Measurements from ENCODE around the gene RTF1. TPM values are rescaled to one million over a fixed set of nuclear protein-coding genes. Genes with fewer than 3 reads are reported as not detected.

Gene RTF1
- total RNA-seq, 4 donors from 2014 or later = 23.4 to 73.0 (median 37.2) TPM

DNA sequence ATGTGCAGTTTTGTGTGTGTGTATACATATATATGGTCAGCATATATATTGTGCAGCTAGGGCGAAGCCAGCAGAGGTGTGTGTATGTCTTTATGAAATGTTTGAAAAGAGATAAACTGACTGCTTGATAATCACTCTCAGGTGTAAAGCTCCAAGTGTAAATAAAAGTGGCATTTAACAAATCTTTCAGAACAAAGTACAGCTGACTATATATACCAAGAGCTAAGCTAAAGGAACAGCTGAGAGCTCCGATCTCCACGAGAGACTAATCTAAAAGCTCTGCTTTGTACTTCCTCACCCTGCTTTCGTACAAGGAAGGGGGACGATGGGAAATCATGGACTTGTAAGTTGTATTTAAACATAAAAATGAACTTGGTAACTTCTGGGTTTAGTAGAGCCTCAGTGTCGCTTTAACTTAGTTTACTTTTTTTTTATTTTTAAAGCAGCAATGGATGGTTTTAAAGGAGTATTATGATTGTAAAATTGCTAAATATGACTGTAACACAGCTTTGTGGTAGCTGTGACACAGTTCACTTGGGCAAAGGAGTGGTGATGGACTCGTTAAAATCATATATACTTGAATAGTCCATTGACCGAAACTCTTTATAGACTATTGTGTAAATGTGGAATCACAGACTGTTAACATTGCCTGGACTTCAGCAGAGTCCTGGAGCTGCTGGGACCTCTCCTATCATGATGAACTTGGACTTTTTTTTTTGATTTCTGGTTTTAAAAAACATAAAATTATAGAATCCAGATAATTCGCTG lies 65.4 kb downstream of the RTF1 start:
- TF ChIP-seq, protein P1, sequence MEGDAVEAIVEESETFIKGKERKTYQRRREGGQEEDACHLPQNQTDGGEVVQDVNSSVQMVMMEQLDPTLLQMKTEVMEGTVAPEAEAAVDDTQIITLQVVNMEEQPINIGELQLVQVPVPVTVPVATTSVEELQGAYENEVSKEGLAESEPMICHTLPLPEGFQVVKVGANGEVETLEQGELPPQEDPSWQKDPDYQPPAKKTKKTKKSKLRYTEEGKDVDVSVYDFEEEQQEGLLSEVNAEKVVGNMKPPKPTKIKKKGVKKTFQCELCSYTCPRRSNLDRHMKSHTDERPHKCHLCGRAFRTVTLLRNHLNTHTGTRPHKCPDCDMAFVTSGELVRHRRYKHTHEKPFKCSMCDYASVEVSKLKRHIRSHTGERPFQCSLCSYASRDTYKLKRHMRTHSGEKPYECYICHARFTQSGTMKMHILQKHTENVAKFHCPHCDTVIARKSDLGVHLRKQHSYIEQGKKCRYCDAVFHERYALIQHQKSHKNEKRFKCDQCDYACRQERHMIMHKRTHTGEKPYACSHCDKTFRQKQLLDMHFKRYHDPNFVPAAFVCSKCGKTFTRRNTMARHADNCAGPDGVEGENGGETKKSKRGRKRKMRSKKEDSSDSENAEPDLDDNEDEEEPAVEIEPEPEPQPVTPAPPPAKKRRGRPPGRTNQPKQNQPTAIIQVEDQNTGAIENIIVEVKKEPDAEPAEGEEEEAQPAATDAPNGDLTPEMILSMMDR (IDR thresholded peaks at IDR 0.05) = no peak
- TF ChIP-seq POLR2A (IDR thresholded peaks at IDR 0.05) = no peak
- no peak overlapping the region for H3K4me3 ChIP-seq (ENCODE audit: low read depth, poor library complexity, severe bottlenecking)
- WGBS, 2 donors = 95% methylated on average over 9 of the region's 9 CpGs
- intact Hi-C loops (cut with DNase I; ENCODE audit: low total_unique reads) = no loop called here
- no peak for DNase-seq (ENCODE audit: low spot score in 2 of 2)

DNA sequence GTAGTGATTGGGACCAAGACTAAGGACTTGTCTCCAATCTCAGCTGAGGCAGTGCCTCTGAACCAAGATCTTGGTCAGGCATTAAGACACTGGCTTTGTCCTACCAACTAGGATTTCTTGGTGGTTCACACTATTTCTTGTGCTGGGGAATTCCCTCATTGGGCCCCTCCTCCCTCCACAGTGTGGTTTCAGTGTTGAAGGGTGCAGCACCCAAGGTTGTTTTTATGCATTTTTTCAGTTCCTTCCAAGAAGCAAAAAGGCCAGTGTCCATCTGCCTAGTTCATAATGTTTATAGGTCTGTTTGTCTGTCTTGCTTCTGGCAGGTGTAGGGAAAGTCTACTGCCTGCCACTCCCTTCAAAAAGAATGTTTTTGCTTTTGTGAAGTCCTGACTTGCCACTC lies 66.2 kb downstream of the RTF1 start:
- no peak for TF ChIP-seq POLR2A (IDR thresholded peaks at IDR 0.05)
- TF ChIP-seq, protein P1 (IDR thresholded peaks at IDR 0.05) = no peak
- no peak for DNase-seq (ENCODE audit: low spot score in 2 of 2)
- no peak overlapping the region for H3K4me3 ChIP-seq (ENCODE audit: low read depth, poor library complexity, severe bottlenecking)
- intact Hi-C loops (cut with DNase I; ENCODE audit: low total_unique reads) = no loop called here

DNA sequence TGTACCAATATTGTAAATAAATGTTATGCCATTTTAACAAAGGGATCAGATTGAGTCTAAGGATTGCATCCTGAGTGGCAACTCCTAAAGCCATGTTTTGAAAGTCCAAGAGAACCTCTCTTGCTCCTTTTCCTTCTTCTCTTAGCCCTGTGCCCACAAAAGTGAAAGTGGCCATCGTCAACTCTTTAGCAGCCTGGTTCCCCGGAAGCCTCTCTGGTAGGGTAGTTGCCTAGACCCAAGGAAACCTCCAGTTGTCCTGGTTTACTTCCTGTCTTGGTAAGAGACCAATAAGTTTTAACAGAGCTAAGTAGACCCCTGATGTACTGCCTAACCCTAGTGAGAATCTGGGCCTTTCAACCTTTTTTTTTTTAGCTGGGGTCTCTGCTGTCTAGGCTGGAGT lies 66.6 kb downstream of the RTF1 start:
- WGBS, 2 donors = 91 to 96% methylated on average over 2 of the region's 2 CpGs

DNA sequence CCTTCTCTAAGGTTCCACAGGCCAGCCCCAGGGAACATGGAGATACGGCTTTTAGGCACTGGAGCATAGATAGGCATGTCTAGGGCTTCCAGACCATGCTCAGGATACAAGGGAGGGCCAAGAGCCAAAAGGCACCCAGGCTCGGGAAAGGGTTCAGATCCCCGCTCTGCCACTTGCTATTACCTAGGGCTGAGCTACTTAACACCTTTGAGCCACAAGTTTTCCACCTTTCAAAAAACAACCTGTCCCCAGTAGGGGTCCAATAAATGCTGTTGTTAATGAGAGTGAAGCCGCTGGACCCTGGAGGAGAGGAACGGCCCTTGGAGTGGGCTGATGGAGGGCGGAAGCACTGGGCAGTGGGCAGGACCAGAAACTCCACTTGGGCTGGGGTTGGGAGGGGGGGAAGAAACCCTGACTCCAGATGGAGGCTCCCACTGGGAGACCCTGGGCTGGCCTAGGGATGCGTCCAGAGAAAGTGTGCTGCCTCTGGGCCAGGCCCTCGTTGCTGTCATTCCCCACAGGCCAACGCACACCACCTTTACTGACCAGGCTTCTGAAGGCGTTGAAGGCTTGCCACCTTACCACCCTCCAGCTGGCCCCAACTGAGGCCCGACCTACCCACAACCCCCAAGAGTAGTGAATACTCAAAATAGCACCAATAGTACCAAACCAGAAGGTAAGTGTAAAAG lies 68.2 kb downstream of the RTF1 start:
- 71 to 80% methylated on average over 11 of the region's 11 CpGs for WGBS, 2 donors
- no peak overlapping the region for H3K4me3 ChIP-seq (ENCODE audit: low read depth, poor library complexity, severe bottlenecking)
- intact Hi-C loops (cut with DNase I; ENCODE audit: low total_unique reads) = no loop called here
- TF ChIP-seq, protein P1 (IDR thresholded peaks at IDR 0.05) = no peak
- TF ChIP-seq POLR2A (IDR thresholded peaks at IDR 0.05) = no peak
- no peak for DNase-seq (ENCODE audit: low spot score in 2 of 2)

More for the DNA sequence above, 66.6 kb downstream of the RTF1 start:
- no peak for TF ChIP-seq POLR2A (IDR thresholded peaks at IDR 0.05)
- TF ChIP-seq, protein P1 (IDR thresholded peaks at IDR 0.05) = no peak
- H3K4me3 ChIP-seq (ENCODE audit: low read depth, poor library complexity, severe bottlenecking) = no peak overlapping the region
- no peak for DNase-seq (ENCODE audit: low spot score in 2 of 2)
- intact Hi-C loops (cut with DNase I; ENCODE audit: low total_unique reads) = no loop called here

DNA sequence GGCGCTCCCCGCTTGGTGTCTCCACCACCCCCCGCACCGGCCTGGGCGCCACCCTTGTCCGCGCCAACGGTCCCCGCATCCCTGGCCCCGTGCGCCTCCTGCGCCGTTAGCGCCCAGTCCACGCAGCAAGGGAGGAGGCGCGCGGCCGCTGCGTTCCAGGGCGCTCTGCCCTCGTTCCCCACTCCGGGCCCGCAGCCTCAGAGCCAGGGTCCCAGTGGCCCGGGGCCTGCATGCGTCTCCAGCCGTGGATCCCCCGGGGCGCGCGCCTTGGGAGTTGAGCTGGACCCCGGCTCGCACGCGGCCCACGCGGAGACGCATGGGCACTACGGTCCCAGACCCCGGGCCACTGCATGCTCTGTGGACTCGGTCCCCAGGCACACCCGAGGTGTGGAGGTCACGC lies 69.4 kb downstream of the RTF1 start:
- no peak for DNase-seq (ENCODE audit: low spot score in 2 of 2)
- no peak for TF ChIP-seq POLR2A (IDR thresholded peaks at IDR 0.05)
- TF ChIP-seq, protein P1 (IDR thresholded peaks at IDR 0.05) = no peak
- no peak overlapping the region for H3K4me3 ChIP-seq (ENCODE audit: low read depth, poor library complexity, severe bottlenecking)
- intact Hi-C loops (cut with DNase I; ENCODE audit: low total_unique reads) = no loop called here
- WGBS, 2 donors = 87 to 92% methylated on average over 32 to 42 of the region's 43 CpGs

All from lower leg skin (tissue), 4 donors.